Measurements from ENCODE around the gene CDK11A.

GRCh38 chr1:1683104-1683905 is 40.9 kb downstream of the CDK11A start:
- TF ChIP-seq CTCF (IDR thresholded peaks at IDR 0.05; ENCODE audit: borderline replicate concordance, extremely low read depth, low read length, poor library complexity, severe bottlenecking) (no peak), EZH2 (IDR thresholded peaks at IDR 0.05; ENCODE audit: borderline replicate concordance, low read depth, low read length, severe bottlenecking) (no peak)
